Fibroblast of the aortic adventitia (primary cell): ENCODE data around the gene MYOM1. TPM values are rescaled to one million over a fixed set of nuclear protein-coding genes. Genes with fewer than 3 reads are reported as not detected.

Experiments used
- DNase-seq: peaks from one replicate; pipeline ENCODE4 v3.0.0-alpha.2; 2010; ENCODE audit warnings: low read depth
- H3K4me3 ChIP-seq: 2 replicates; pipeline ENCODE4 v1.5.1; 2011; ENCODE audit warnings: low read depth, mild to moderate bottlenecking, control low read depth, low read length, moderate library complexity
- CTCF ChIP-seq: IDR thresholded peaks from 2 replicates; pipeline ENCODE4 v1.5.1; 2011; ENCODE audit warnings: mild to moderate bottlenecking, low read length, control low read depth, inconsistent platforms; ENCODE audit not compliant: insufficient read depth
- total RNA-seq: library from RNA; depleted of rRNA; stranded (reverse); fragments of >200 nt; gene quantifications from 2 replicates; pipeline ENCODE4 v1.2.3, GENCODE V29; 2012; ENCODE audit warnings: low replicate concordance

Gene MYOM1
- total RNA-seq, 1 donor, result 0.90 TPM

- H3K4me3 ChIP-seq, result no peak overlapping the region
- DNase-seq, result no peak
- TF ChIP-seq CTCF, result no peak
These were observed 55.4 kb downstream of the MYOM1 start for GRCh38 chr18:3164381-3164780.

GRCh38 chr18:3163968-3164367 is 55.8 kb downstream of the MYOM1 start:
- TF ChIP-seq CTCF, result no peak
- no peak for DNase-seq

GRCh38 chr18:3162181-3162580 is 57.6 kb downstream of the MYOM1 start:
- DNase-seq, result no peak
- TF ChIP-seq CTCF, result no peak
- no peak overlapping the region for H3K4me3 ChIP-seq

More at GRCh38 chr18:3163968-3164367, 55.8 kb downstream of the MYOM1 start:
- no peak overlapping the region for H3K4me3 ChIP-seq

GRCh38 chr18:3159830-3160229 is 59.9 kb downstream of the MYOM1 start:
- no peak for TF ChIP-seq CTCF
- H3K4me3 ChIP-seq, result no peak overlapping the region
- DNase-seq, result no peak

- H3K4me3 ChIP-seq, result no peak overlapping the region
- no peak for TF ChIP-seq CTCF
- DNase-seq, result no peak
These were observed 62.2 kb downstream of the MYOM1 start for GRCh38 chr18:3157606-3158005.

- DNase-seq, result no peak
- no peak overlapping the region for H3K4me3 ChIP-seq
- TF ChIP-seq CTCF, result no peak
These were observed 62.7 kb downstream of the MYOM1 start for GRCh38 chr18:3157086-3157485.

- DNase-seq, result no peak
- TF ChIP-seq CTCF, result no peak
- no peak overlapping the region for H3K4me3 ChIP-seq
These were observed 63.5 kb downstream of the MYOM1 start for GRCh38 chr18:3156325-3156640.
